NK-92 (cell line): ENCODE results near the gene KSR2.
"Not testable (repeated sequence)": the region's sequence is repeated elsewhere in the genome, so short reads cannot be mapped to it uniquely, and the experiment has no call there.

ENCODE experiments used
- DNase-seq: peaks from one replicate; lab custom pipeline; 2025; ENCODE audit not compliant: unreplicated experiment; lab: John Stamatoyannopoulos, UW

The KSR2 gene

DNA sequence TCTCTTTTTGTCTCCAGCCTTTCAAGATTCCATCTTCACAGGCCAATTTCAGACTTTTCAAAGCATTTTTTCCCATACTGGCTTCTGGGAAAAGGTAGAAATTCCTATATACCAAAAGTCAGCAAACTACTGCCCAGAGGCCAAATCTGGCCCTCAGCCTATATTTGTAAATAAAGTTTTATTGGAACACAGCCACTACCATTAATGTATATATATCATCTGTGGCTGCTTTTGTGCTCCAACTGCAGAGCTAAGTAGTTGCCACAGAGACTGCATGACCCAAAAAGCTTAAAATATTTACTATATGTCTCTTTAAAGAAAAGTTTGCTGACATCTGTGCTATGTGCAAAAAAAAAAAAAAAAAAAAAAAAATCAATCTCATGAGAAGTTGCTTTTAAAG lies 76.3 kb downstream of the KSR2 start:
- DNase-seq: no peak

DNA sequence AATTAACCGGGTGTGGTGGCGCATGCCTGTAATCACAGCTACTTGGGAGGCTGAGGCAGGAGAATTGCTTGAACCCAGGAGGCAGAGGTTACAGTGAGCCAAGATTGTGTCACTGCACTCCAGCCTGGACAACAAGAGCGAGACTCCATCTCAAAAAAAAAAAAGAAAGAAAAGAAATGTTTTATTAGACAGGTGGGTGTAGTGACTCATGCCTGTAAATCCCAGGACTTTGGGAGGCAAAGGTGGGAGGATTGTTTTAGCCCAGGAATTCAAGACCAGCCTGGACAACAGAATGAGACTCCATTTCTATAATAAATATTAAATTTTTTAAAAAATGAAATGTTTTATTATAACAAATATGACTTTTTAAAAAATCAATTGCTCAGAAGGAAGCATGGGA lies 77.5 kb downstream of the KSR2 start:
- DNase-seq: not testable (repeated sequence)

DNA sequence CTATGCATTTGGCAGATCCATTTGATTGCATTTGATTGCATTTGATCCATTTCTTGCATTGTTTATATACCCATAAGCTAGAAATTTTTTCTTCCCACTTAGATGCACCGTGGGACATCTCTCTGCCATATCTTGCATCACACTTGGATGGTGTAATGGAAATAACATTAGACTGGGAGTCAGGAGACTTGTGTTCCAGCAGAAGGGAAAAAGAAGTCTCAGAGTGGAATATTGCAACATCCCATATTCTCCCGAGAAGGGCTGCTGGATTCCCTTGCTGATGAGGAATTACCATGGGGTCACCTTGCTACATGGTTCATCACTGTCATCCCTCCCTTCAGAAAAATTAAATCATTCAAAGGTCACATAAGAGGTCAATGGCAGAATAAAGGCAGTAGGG lies 78.1 kb downstream of the KSR2 start:
- DNase-seq: no peak

DNA sequence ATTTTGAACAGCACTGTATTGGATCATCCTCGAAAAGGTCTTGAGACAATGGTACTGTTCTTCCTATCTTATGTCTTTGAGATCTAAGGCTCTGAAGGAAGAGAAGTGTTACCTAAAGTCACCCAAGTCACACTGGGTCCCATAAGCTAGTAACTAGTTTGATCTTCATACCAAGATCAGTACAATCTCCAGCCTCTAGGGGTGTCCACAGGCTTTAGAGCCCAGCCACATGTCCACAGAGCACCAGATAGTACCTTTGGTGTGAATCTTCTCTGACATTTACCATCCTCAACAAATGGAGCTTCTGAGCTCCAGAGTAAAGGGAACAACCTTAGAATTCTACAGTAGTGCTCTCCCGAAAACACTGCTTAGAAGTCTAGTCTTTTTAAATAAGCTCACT lies 78.7 kb downstream of the KSR2 start:
- no peak for DNase-seq

DNA sequence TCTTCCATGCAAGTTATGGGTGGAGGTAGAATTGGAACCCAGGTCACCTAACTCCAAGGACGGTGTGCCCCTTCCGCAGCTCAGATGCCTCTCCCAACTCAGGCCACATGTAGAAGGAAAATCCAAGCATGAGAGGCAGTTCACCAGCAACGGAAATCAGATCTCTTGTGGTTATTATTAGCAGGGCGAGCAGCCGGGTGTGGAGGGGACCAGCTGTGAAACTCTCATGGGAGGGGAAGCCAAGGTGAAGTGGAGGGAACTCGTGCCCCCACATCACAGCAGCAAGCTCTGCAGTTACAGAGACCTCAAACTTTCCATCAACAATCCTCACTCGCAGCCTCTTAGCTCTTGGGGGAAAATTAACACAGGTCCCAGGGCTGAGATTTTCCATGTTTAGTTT lies 79.7 kb downstream of the KSR2 start:
- DNase-seq: no peak

DNA sequence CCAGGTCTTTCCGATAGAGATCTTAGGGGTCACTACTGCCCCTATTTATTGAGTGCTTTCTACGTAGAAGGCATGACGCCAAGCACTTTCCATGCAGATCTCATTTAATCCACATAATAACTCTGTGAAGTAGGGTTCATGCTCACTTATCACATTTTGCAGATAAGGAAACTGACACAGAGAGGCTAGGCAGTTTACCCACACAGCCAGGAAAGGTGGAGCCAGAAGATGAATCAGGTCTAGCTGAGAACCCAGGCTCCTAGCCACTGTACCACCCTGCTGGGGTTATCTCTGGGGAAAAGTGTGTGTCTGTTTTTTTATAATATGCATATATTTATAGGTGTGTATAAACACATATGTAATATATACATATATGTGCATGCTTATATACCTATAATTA lies 83.6 kb downstream of the KSR2 start:
- DNase-seq: no peak

DNA sequence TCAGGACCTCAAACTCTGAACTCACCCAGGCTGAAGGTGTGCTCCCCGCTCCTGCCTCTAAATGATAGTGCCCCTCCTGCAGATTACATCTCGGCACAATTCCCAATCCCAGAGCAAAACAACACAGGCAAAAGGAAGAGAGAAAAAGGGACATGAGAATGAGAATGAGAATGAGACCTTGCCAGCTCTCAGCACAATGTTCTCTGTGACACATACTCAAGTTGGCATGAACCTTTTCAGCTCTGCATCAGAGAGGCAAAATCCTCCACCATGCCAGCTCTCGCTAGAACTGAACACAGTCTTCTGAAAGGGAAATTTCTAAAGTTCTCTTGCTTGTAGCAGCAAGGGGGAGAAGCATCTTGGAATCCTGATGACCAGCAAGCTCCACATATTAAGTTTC lies 84.6 kb downstream of the KSR2 start:
- DNase-seq: no peak

DNA sequence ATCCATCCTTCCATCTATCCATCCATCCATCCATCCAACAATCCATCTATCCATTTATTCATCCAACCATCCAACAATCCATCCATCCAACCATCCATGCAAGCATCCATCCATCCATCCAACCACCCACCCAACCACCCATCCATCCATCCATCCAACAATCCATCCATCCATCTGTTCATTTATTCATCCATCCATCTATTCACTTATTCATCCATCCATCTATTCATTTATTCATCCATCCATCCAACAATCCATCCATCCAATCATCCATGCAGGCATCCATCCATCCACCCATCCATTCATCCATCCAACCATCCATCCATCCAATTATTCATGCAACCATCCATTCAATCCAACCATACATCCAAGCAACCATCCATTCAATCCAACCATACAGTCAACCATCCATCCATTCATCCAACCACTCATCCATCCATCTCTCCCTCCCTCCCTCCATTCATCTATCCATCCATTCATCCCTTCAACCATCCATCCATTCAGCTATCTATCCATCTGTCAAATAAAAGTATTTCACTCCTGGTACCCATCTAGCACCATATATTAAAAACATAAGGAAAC lies 86.1 kb downstream of the KSR2 start:
- no peak for DNase-seq

DNA sequence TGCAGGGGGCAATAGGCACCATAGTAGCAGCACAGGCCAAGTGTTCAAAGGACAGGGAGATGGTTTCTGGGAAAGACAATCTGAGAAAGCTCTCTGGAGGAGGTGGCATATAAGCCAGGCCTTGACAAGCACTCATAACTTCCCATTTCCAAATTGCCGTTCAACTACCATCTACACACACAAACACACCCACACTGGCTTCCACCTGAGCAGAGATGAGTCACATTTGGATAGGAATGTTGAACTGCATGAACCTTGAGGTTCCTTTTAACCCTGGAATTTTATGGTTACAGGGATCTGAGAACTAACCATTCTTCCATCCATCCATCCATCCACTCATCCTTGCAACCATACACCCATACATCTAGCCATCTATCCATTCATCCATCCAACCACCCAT lies 86.6 kb downstream of the KSR2 start:
- DNase-seq: no peak

DNA sequence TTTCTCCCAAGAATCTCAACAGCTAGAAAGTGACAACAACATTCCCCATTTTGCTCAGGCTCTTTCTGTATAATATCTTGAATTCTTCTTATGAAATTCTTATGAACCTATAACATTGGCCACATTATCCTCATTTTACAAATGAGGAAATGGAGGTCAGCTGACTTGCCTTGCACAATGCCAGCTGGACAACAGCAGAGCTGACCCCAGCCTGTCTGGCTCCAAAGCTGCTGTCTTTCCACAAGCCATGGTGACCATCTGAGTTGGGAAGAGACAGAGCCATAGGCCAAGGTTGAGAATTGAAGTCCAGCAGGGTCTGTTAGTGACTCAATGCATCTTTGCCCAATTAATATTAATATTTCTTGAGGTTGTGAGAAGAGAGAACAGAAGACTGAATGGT lies 87.3 kb downstream of the KSR2 start:
- no peak for DNase-seq

DNA sequence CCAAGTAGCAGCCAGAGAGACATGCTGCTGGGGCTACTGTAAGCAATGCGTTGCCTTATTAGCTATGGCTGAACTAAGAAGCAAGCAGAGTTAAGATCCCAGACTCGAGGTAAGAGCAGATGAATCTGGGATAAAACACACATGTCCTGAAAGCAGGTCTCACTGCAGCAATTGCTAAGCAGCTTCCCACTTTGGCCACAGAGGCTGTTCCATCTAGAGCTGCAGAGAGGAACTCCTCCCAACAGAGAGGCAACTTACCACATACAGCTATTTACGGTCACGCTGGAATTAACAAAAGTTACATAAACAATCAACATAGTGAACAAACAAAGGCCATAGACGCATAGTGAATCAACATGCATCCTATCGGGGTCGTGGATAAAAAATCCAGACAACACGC lies 90.2 kb downstream of the KSR2 start:
- no peak for DNase-seq

DNA sequence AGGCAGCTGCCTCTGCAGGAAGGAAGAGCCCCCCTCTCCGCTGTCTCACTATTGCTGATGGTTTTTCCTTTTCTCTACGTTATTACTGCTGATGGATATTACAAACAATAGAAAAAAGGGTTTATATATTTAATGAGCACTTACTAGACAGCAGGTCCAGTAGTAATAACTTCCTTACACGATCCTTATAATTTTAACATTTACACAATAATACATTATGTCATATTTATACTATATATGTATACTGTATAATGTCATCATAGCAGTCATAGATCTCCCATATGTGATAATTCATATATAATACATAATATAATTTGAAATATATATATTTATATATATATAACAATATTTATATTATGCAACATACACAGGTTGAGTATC lies 92.4 kb downstream of the KSR2 start:
- DNase-seq: no peak

DNA sequence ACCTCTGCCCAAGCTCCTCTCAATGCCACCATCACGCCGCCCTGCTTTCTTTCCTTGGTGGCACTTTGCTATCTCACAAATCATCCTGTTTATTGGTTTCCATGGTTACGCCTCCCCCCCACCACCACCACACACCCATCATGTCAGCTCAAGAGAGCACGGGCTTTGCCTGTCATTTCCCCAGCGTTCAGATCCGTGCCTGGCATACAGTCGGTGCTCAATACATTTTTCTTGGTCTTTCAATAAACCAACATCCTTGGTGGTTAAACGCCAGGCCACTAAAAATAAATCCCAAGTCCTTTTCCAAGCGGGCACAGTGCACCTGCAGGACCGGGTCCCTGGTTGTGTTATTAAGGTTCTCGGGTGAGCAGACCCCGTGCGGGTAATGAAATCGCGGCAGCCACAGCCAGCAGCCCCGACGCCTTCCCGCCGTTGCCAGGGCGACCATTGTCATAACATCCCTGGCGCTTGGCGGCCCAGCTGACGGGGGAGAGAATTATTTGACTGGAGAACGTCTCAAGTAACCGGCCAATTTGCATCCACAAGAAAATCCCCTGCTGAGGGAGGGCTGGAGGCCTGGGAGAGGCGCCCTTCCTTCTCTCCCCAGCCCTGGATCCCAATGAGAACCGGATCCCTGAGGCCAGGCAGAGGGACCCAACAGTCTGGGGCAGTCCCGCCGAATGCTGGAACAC lies 92.9 kb downstream of the KSR2 start:
- DNase-seq: no peak

DNA sequence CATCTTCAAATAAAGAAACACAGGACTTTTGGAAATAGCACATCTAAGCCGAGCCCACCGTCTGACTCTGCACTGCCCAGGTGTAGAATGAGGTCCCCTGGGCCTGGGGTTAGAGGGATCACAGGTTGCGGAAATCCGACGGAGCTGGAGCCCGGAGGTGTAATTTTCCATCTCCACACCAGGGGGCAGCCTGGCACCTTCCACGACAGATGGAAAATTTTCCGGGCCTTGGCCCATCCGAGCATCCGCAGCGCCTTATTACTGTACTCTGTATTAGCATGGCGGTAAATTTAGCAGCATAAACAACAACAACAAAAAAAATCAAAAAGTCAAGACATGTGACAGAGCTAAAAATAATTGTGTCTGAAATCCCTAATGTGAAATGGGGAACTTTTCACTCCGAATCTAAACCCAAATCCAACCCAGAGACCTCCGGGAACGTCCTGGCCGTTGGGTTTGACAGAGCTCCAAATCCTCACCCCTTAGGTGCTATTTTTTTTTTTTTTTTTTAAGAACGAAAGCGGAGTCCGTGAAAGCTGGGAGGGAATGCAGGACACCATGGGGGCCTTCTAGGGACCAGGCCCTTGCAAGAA lies 93.9 kb downstream of the KSR2 start:
- no peak for DNase-seq

DNA sequence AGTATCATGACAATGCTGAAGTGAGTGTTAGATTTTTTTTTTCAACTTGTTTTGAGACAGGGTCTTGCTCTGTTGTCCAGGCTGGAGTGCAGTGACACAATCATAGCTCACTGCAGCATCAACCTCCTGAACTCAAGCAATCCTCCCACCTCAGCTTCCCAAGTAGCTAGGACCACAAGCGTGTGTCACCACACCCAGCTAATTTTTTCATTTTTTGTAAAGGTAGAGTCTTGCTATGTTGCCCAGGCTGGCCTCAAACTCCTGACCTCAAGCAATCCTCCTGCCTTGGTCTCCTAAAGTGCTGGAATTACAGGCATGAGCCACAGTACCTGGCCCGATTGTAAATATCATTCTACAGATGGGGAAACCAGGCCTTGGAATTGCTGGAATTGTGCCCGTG lies 94.6 kb downstream of the KSR2 start:
- not testable (repeated sequence) for DNase-seq

DNA sequence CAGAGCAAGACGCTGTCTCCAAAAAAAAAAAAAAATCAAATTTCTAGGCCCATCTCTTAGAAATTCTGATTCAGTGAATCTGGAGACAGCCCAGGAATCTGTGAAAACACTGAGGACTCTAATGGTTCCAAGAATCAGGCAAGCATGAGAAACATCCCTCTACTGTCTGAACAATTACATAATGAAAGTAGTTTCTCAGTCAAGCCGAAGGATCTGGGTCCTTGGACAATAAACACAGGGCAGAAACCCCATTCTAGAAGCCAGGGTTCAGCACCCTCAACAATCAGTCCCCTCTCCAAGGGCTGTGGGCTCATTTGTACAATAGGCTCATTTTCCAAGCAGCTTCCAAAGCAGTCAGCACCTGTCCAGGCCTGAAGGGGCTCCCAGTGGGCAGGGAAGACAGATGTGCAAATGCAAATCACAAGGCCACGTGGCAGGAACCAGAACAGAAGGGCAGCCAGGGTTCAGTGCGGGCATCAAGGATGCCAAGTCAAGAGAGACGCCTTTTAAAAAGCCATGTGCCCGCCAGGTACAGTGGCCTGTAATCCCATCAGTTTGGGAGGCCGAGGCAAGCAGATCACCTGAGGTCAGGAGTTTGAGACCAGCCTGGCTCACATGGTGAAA lies 96.1 kb downstream of the KSR2 start:
- no peak for DNase-seq

DNA sequence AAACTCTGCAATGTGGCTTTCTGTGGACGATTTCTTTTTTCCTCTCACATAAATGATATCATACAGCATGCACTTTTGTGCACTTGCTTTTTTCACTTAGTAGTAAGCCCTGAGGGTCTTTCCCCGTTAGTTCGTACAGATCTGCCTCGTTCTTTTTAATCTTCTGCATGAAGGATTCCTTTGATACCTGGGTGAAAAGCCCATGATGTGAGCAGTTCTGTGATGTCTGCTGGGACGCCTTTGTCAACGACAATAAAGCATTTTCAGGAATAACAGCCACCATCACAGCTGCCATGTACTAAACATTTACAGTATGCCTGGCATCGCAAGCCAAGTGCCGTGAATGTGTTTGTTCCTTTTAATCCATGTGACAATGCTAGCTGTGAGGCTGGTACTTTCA lies 99.2 kb downstream of the KSR2 start:
- no peak for DNase-seq

DNA sequence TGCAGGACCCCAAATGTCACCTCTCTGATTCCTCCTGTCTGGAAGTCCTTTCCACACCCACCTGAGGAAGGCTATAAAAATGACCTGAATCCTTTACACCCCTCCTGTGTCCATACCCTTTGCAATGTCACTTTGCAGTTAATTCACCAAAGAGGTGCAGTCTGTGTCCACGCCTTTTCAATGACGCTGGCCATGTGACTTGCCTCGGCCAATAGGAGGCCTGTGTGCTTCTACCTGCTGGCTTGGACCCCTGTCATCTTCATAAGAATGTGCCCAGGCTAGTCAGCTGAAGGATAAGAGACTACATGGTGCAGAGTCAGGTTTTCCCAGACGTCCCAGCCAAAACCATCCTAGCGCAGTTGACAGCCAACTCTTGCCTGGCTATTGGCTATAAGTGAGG lies 101.4 kb downstream of the KSR2 start:
- no peak for DNase-seq

DNA sequence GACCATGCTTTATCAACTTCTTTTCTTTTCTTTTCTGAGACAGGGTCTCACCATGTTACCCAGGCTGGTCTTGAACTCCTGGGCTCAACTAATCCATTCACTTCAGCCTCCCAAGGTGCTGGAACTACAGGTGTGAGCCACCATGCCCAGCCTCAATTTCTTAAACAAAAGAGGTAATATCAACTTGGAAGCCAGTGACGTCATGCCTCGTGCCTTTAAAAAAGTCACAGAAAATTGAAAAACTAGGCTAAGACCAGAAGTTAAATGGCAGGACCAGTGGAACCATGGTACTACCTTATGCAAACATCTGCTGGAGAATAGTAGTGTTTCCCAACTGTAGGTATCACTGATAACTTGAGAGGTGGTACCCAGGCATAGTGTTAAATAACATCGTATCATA lies 103.3 kb downstream of the KSR2 start:
- DNase-seq: no peak

DNA sequence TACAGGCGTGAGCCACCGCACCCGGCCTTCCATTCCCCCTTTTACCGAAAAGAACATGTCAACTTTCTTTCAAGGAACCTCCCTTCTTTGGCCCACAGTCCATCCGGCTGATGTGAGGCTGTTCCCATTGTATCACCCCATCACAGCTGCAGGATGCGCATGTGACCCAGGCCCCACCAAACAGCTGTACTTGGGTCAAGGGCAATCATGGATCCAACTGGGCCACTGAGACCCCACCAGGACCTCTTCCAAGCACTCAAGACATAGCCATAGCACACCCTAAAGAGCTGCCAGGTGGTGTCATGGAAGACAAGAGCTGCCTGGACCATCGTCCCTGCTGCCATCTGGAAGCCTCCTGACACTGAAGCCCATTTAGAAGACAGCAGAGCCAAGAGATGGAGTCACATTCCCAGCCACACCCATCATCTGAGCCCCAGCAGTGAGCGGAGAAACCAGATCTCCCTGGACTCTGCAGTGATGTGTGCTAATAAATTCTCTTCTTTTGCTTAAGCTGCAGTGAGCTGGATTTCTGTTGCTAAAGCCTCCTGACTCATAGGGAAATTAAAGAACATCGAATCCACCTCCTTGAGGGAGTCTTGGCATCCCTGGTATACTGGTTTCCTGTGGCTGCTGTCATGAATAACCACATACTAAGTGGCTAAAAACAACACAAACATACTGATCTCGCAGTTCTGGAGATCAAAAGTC lies 105.6 kb downstream of the KSR2 start:
- no peak for DNase-seq

DNA sequence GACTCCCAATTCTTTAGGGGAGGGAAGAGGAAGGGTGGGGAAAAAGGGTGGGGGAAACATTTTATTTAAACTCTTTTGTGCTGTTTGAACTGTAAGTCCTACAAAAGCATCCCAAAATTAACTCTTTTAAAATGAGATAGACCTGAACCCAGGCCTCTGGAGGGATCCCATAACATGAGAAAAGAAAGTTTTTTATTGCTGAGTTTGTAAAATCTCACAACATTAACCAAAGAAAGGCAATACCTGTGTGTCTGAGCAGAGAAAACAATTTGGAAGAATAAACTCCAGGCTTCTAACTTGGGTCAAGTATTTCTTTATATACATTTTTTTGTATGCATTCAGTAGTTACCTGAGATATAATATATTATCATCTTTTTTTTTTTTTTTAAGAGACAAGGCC lies 107.1 kb downstream of the KSR2 start:
- no peak for DNase-seq

DNA sequence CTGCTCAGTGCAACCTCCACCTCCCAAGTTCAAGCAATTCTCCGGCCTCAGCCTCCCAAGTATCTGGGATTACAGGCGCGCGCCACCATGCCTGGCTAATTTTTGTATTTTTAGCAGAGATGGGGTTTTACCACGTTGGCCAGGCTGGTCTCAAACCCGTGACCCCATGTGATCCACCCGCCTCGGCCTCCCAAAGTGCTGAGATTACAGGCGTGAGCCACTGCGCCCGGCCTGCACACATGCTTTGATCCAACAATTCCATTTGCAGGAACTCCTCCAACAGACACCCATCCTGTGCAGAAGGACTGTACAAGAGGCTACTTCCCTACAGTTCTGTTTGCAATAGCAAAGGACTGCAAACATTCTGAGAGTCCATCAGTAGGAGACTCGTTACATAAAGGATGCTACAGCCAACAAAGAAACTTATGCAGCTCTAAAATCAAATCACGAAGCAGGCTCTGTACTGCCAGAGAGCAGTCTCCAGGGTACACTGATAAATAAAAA lies 108.0 kb downstream of the KSR2 start:
- not testable (repeated sequence) for DNase-seq
